Natural killer cell (primary cell): Measurements from ENCODE around the gene MRGPRG. TPM values are rescaled to one million over a fixed set of nuclear protein-coding genes. Genes with fewer than 3 reads are reported as not detected.

Experiments
- ATAC-seq, 3 donors: fragments of 150-1000 bp in 2 of 3; fragments of 200-7000 bp in 1 of 3; cut with Tn5 transposase; 1 replicate in 1 of 3; 2 replicates in 2 of 3; pipeline ENCODE4 v1.10.0; 2021; ENCODE audit warnings: mild to moderate bottlenecking in 2 of 3, moderate library complexity in 2 of 3
- DNase-seq, 2 donors: peaks; one replicate each; pipeline versions ENCODE4 v3.0.0 to v3.0.0-alpha.2; 2013 to 2021; ENCODE audit warnings: mixed read lengths in 1 of 2
- H3K27ac ChIP-seq: one replicate; pipeline ENCODE4 v1.5.1; 2013; ENCODE audit warnings: mild to moderate bottlenecking, low read length
- H3K27me3 ChIP-seq: one replicate; pipeline ENCODE4 v1.6.1; 2013; ENCODE audit warnings: low read length; ENCODE audit not compliant: control insufficient read depth, insufficient read depth
- H3K36me3 ChIP-seq: one replicate; pipeline ENCODE4 v1.6.1; 2013; ENCODE audit warnings: low read length; ENCODE audit not compliant: control insufficient read depth, insufficient read depth
- H3K4me1 ChIP-seq: one replicate; pipeline ENCODE4 v1.6.1; 2013; ENCODE audit warnings: low read length; ENCODE audit not compliant: control insufficient read depth, insufficient read depth
- H3K4me3 ChIP-seq: one replicate; pipeline ENCODE4 v1.5.1; 2013; ENCODE audit warnings: low read length
- H3K9me3 ChIP-seq: one replicate; pipeline ENCODE4 v1.6.1; 2013; ENCODE audit warnings: low read length; ENCODE audit not compliant: control insufficient read depth, insufficient read depth
- H3K27ac Mint-ChIP-seq, 2 donors: one replicate each; pipeline ENCODE4 v1.8.0; 2022; ENCODE audit warnings: mild to moderate bottlenecking in 2 of 2, mixed read lengths in 2 of 2, moderate library complexity in 1 of 2
- H3K27me3 Mint-ChIP-seq, 2 donors: one replicate each; pipeline ENCODE4 v1.8.0; 2022; ENCODE audit warnings: low read depth in 2 of 2, mixed read lengths in 2 of 2
- H3K36me3 Mint-ChIP-seq: one replicate; pipeline ENCODE4 v1.8.0; 2022; ENCODE audit warnings: mixed read lengths
- H3K4me1 Mint-ChIP-seq, 2 donors: one replicate each; pipeline ENCODE4 v1.8.0; 2022; ENCODE audit warnings: mixed read lengths in 2 of 2
- H3K4me3 Mint-ChIP-seq: one replicate; pipeline ENCODE4 v1.8.0; 2022; ENCODE audit warnings: mild to moderate bottlenecking, moderate library complexity, mixed read lengths
- H3K9me3 Mint-ChIP-seq, 2 donors: one replicate each; pipeline ENCODE4 v1.8.0; 2022; ENCODE audit warnings: mixed read lengths in 2 of 2
- CTCF ChIP-seq: fragments of 200-600 bp; IDR thresholded peaks from one replicate; pipeline ENCODE4 v1.8.0; 2022; ENCODE audit warnings: antibody characterized with exemption
- WGBS: methylation state at CpG from one replicate; pipeline ENCODE4 v1.1.7; 2013; ENCODE audit warnings: missing lambda C conversion rate; ENCODE audit not compliant: insufficient coverage; 5-methylcytosine and 5-hydroxymethylcytosine counted together
- intact Hi-C: fragments of 100-400 bp; cut with micrococcal nuclease; formaldehyde crosslinking; loops from one replicate; pipeline ENCODE4 v1.14.2; 2022
- total RNA-seq, 4 donors: library from RNA; stranded (reverse); fragments of 120-200 nt in 1 of 4; gene quantifications; one replicate each; pipeline versions ENCODE4 v1.2.3 to v1.2.4, GENCODE V29; 2013 to 2022

Gene MRGPRG
- total RNA-seq, 3 donors from 2014 or later (not counting 1 experiment from before 2014, with no cell fraction given), result not detected

GRCh38 chr11:3245071-3245470, 26.5 kb upstream of the MRGPRG start:
- no peaks in the 10 kb centered on the region for H3K9me3 ChIP-seq
- no peaks in the 10 kb centered on the region for H3K9me3 Mint-ChIP-seq
- intact Hi-C loops, result no loop called here
- no peak overlapping the region for H3K4me3 Mint-ChIP-seq
- H3K4me1 Mint-ChIP-seq, result no peaks in the 10 kb centered on the region
- H3K27me3 Mint-ChIP-seq, result peaks cover 9 to 25% of the 10 kb centered on the region in 2 donors
- no peaks in the 10 kb centered on the region for H3K36me3 ChIP-seq
- no peak overlapping the region for H3K27ac Mint-ChIP-seq
- no peaks in the 10 kb centered on the region for H3K4me1 ChIP-seq
- no peak overlapping the region for H3K4me3 ChIP-seq
- TF ChIP-seq CTCF, result no peak
- H3K36me3 Mint-ChIP-seq, result no peaks in the 10 kb centered on the region
- DNase-seq, result no peak
- peaks cover 5% of the 10 kb centered on the region for H3K27me3 ChIP-seq
- H3K27ac ChIP-seq, result no peak overlapping the region
- ATAC-seq, result no peak

GRCh38 chr11:3243880-3244279, 25.3 kb upstream of the MRGPRG start:
- no peaks in the 10 kb centered on the region for H3K4me1 ChIP-seq
- no peak overlapping the region for H3K4me3 Mint-ChIP-seq
- peaks cover 16 to 31% of the 10 kb centered on the region in 2 donors for H3K27me3 Mint-ChIP-seq
- intact Hi-C loops, result no loop called here
- peaks cover 5% of the 10 kb centered on the region for H3K27me3 ChIP-seq
- H3K9me3 Mint-ChIP-seq, result no peaks in the 10 kb centered on the region
- no peak for TF ChIP-seq CTCF
- H3K4me1 Mint-ChIP-seq, result no peaks in the 10 kb centered on the region
- ATAC-seq, result no peak
- no peak overlapping the region for H3K27ac ChIP-seq
- H3K4me3 ChIP-seq, result no peak overlapping the region
- WGBS, result 90% methylated on average over 1 of the region's 1 CpG
- H3K9me3 ChIP-seq, result no peaks in the 10 kb centered on the region
- H3K36me3 ChIP-seq, result no peaks in the 10 kb centered on the region
- H3K27ac Mint-ChIP-seq, result no peak overlapping the region
- no peaks in the 10 kb centered on the region for H3K36me3 Mint-ChIP-seq
- DNase-seq, result no peak

DNA sequence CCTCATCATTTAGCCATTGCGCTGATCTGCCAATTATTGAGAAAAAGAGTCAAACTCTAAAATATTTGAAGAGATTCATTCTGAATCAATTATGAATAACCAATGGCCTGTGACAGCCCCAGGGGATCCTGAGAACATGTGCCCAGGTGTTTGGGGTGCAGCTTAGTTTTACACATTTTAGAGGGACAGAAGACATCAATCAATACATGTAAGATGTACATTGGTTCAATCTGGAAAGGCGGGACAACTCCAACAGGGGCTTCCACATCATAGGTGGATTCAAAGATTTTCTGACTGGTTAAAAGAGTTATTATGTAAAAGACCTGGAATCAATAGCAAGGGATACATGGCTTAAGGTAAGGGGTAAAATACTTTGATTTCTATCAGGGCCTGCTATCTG, 18.5 kb upstream of the MRGPRG start:
- no peak overlapping the region for H3K4me3 Mint-ChIP-seq
- no peak for TF ChIP-seq CTCF
- Histone ChIP-seq H3K27ac (no peak overlapping the region), H3K9me3 (no peaks in the 10 kb centered on the region), H3K36me3 (no peaks in the 10 kb centered on the region), H3K27me3 (no peaks in the 10 kb centered on the region), H3K4me1 (no peaks in the 10 kb centered on the region), H3K4me3 (no peak overlapping the region)
- ATAC-seq, result no peak
- no peaks in the 10 kb centered on the region for H3K9me3 Mint-ChIP-seq
- H3K27ac Mint-ChIP-seq, result no peak overlapping the region
- intact Hi-C loops, result no loop called here
- no peak for DNase-seq
- no peaks in the 10 kb centered on the region for H3K4me1 Mint-ChIP-seq
- WGBS, result 94% methylated on average over 2 of the region's 2 CpGs
- H3K27me3 Mint-ChIP-seq, result peaks cover 17 to 32% of the 10 kb centered on the region in 2 donors
- H3K36me3 Mint-ChIP-seq, result no peaks in the 10 kb centered on the region

- 61% methylated on average over 7 of the region's 7 CpGs for WGBS
- H3K27ac ChIP-seq, result no peak overlapping the region
- H3K27me3 ChIP-seq, result no peaks in the 10 kb centered on the region
- Mint-ChIP-seq H3K9me3 (no peaks in the 10 kb centered on the region), H3K4me1 (no peaks in the 10 kb centered on the region), H3K36me3 (no peaks in the 10 kb centered on the region), H3K4me3 (no peak overlapping the region), H3K27me3 (peaks cover 19 to 21% of the 10 kb centered on the region in 2 donors), H3K27ac (no peak overlapping the region)
- H3K9me3 ChIP-seq, result no peaks in the 10 kb centered on the region
- H3K36me3 ChIP-seq, result no peaks in the 10 kb centered on the region
- TF ChIP-seq CTCF, result no peak
- ATAC-seq (no peak), DNase-seq (no peak)
- no peak overlapping the region for H3K4me3 ChIP-seq
- no peaks in the 10 kb centered on the region for H3K4me1 ChIP-seq
- intact Hi-C loops, result no loop called here
Measured at GRCh38 chr11:3234846-3235245, 16.2 kb upstream of the MRGPRG start.
